Smooth muscle cell of the umbilical artery (primary cell): ENCODE results near the gene SPATA6L. TPM values are rescaled to one million over a fixed set of nuclear protein-coding genes. Genes with fewer than 3 reads are reported as not detected.

ENCODE experiments used
- total RNA-seq: library from RNA; depleted of rRNA; stranded (reverse); fragments of >200 nt; gene quantifications from 2 replicates; pipeline ENCODE4 v1.2.3, GENCODE V29; 2014

Gene SPATA6L
- total RNA-seq: 0.18 and 1.5 TPM in 2 replicates

DNA sequence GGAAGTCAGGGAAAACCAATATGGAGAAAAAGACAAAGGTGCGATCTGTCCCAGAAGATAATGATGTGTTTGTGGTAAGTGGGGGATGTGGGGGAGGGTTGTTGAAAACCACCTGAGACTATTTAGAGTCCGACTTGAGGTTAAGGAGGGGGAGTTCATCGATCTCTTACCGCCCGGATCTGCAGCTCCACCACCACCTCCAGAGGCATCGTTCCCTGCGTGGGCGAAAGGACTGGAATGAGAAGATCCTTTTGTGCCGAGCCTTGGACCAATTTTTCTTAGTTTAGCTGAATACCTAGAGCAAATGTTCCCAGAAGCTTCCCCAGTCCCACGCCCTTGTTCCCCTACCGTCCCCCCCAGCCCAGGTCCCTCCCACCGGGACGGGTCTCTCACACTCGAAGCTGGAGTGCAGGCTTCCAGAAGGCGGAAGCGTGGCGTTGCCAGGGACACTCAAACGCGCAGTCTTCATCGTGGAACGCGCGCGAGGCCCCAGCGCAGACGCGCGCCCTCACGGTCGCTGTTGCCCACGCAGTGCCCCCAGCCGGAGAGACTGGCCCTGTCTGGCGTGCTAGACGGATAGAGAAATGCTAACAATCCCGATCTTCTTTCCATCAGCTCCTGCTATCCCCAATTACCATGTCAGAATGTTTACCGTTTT lies at the start of gene SPATA6L:
TSS of gene SPATA6L (minus strand) at position 439 of the 658 bp plus-strand sequence. CDS start at position 209, 230 bp downstream.

GRCh38 chr9:4679268-4680172 lies 13.2 kb upstream of the SPATA6L start, which contains the start of gene CDC37L1:
Gene CDC37L1, plus strand, starts transcription at chr9:4679569. Its CDS starts 199 bp downstream, at chr9:4679768.

DNA sequence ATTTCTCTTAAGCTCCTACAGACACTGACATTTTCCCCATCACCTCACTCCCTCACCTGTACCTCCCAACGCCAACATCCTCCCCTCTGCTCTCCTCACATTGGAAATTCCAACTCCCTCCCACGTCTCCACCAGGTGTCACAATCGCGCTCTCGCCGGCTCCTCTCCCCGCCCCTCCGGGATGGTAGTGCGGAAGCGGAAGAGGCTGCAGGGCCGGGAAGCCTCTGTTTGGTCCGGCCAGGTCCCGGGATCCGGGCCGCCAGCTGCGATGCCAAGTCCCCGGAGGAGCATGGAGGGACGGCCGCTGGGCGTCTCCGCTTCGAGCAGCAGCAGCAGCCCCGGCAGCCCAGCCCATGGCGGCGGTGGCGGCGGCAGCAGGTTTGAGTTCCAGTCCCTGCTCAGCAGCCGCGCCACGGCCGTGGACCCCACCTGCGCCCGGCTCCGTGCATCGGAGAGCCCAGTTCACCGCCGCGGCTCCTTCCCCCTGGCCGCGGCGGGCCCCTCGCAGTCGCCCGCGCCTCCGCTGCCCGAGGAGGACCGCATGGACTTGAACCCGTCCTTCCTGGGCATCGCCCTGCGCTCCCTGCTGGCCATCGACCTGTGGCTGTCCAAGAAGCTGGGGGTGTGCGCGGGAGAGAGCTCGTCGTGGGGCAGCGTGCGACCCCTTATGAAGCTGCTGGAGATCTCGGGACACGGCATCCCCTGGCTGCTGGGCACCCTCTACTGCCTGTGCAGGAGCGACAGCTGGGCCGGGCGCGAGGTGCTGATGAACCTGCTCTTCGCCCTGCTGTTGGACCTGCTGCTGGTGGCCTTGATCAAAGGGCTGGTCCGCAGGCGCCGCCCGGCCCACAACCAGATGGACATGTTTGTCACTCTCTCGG lies 3.9 kb downstream of the SPATA6L start, which contains the start of gene PLPP6:
TSS of gene PLPP6 (plus strand) at position 187 of the 881 bp plus-strand sequence. CDS start at position 269, 82 bp downstream.

Other genes starting within 250 kb of the SPATA6L start
- 18.7 and 26.8 TPM in 2 replicates for gene SLC1A1, start 176.0 kb downstream of the SPATA6L start, total RNA-seq
- gene PLPP6, start 4.2 kb downstream of the SPATA6L start, total RNA-seq: 5.9 and 6.6 TPM in 2 replicates
- 21.9 and 22.9 TPM in 2 replicates for gene CDC37L1, start 13.1 kb upstream of the SPATA6L start, total RNA-seq
- 51.1 and 70.0 TPM in 2 replicates for gene AK3, start 74.7 kb upstream of the SPATA6L start, total RNA-seq
- 9.2 and 17.4 TPM in 2 replicates for gene RCL1, start 126.5 kb upstream of the SPATA6L start, total RNA-seq